Endodermal cell (in vitro differentiated cells): ENCODE measurements around the gene FADS1. TPM values are rescaled to one million over a fixed set of nuclear protein-coding genes. Genes with fewer than 3 reads are reported as not detected.

ENCODE experiments used
- DNase-seq: peaks from one replicate; pipeline ENCODE4 v3.0.0-alpha.2; 2017
- H3K27ac ChIP-seq: 2 replicates; pipeline ENCODE4 v1.5.1; 2013; ENCODE audit warnings: mild to moderate bottlenecking, low read depth, low read length, moderate library complexity
- H3K27me3 ChIP-seq: 2 replicates; pipeline ENCODE4 v1.6.1; 2013; ENCODE audit warnings: mild to moderate bottlenecking, low read length, moderate library complexity; ENCODE audit not compliant: insufficient read depth, control insufficient read depth, poor library complexity, severe bottlenecking
- H3K36me3 ChIP-seq: 2 replicates; pipeline ENCODE4 v1.7.0; 2013; ENCODE audit warnings: mild to moderate bottlenecking, low read length, moderate library complexity; ENCODE audit not compliant: control insufficient read depth, insufficient read depth
- H3K4me1 ChIP-seq: one replicate; pipeline ENCODE4 v1.7.0; 2013; ENCODE audit warnings: low read length; ENCODE audit not compliant: control insufficient read depth, insufficient read depth
- H3K4me3 ChIP-seq: 2 replicates; pipeline ENCODE4 v1.5.1; 2013; ENCODE audit warnings: mild to moderate bottlenecking, low read length, moderate library complexity
- H3K9ac ChIP-seq: 2 replicates; pipeline ENCODE4 v1.6.1; 2013; ENCODE audit warnings: mild to moderate bottlenecking, low read length, moderate library complexity; ENCODE audit not compliant: poor library complexity, severe bottlenecking; ENCODE audit errors: extremely low read depth
- H3K9me3 ChIP-seq: 2 replicates; pipeline ENCODE4 v1.6.1; 2013; ENCODE audit warnings: mild to moderate bottlenecking, low read length, moderate library complexity; ENCODE audit not compliant: control insufficient read depth
- H3K27ac Mint-ChIP-seq: 2 replicates; pipeline ENCODE4 v1.8.0; 2020; ENCODE audit warnings: mixed read lengths
- H3K27me3 Mint-ChIP-seq: 2 replicates; pipeline ENCODE4 v1.8.0; 2021; ENCODE audit warnings: mild to moderate bottlenecking, mixed read lengths; ENCODE audit not compliant: insufficient read depth
- H3K36me3 Mint-ChIP-seq: 2 replicates; pipeline ENCODE4 v1.8.0; 2020; ENCODE audit warnings: low read depth, mixed read lengths
- H3K4me1 Mint-ChIP-seq: 2 replicates; pipeline ENCODE4 v1.8.0; 2020; ENCODE audit warnings: mixed read lengths
- H3K4me3 Mint-ChIP-seq: 2 replicates; pipeline ENCODE4 v1.8.0; 2020; ENCODE audit warnings: mild to moderate bottlenecking, moderate library complexity, mixed read lengths
- H3K9me3 Mint-ChIP-seq: 2 replicates; pipeline ENCODE4 v1.8.0; 2020; ENCODE audit warnings: mild to moderate bottlenecking, mixed read lengths
- CTCF ChIP-seq: fragments of 200-600 bp; sonication (generic); conservative IDR thresholded peaks from 2 replicates; pipeline ENCODE4 v1.5.0; 2021; ENCODE audit warnings: antibody characterized with exemption, mild to moderate bottlenecking
- WGBS, 2 experiments: methylation state at CpG; one replicate each; pipeline versions ENCODE4 v1.1.5 to v1.1.7; 2013; ENCODE audit warnings: missing lambda C conversion rate in 2 of 2, mixed read lengths in 1 of 2; ENCODE audit not compliant: insufficient coverage in 1 of 2, insufficient read length in 1 of 2; 5-methylcytosine and 5-hydroxymethylcytosine counted together
- total RNA-seq, 2 donors: library from RNA; stranded (reverse); fragmentation: NEBNext Ultra II Directional in 1 of 2; extraction: Animal tissue kit (Norgen Biotek cat#: 25700) in 1 of 2; gene quantifications; 2 replicates in 1 of 2; 3 replicates in 1 of 2; pipeline ENCODE4 v1.2.1, GENCODE V29; 2021

The FADS1 gene
- total RNA-seq, 2 donors from 2014 or later, result 127 to 138 TPM

DNA sequence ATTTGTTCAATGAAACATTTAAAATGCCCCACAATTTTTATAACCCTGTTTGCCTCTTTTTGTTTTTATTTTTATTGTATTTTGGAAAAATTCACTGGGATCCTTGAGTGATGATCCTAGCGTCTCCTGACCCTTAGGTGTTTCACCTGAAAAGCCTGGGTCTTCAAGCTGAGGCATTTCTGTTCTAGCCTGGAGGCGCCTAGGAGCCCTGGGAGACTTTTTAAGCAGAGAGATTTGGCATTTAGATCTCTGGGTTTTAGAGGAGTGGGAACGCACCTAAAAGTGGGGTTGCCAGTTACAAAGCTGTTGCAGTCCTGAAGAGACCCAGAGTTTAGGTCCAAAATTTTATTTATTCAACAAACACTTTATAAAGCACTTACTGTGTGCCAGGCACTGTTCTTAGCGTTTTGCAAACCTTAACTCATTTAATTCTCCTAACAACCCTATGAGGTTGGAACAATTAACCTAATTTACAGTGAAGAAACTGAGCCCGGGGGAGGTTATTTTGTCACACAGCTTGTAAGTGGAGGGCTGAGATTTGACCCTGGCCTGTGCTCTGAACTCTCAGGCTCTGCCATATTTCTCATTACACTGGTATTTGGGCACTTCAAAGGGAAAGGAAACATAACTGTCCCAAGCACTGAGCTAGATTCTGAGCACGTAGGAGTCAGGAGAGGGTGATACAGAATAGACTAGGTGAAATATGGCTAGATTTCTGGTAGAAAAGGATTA lies 834 bp upstream of the FADS1 start:
- H3K27ac ChIP-seq, result peak overlapping the region; percentile 73
- no peaks in the 10 kb centered on the region for H3K27me3 ChIP-seq
- peaks cover 13% of the 10 kb centered on the region for H3K36me3 ChIP-seq
- DNase-seq, result no peak
- peak overlapping the region; percentile 92 for H3K27ac Mint-ChIP-seq
- H3K4me3 ChIP-seq, result peak overlapping the region; percentile 92
- no peak for TF ChIP-seq CTCF
- H3K9me3 ChIP-seq, result no peaks in the 10 kb centered on the region
- no peaks in the 10 kb centered on the region for H3K27me3 Mint-ChIP-seq
- H3K4me3 Mint-ChIP-seq, result peak overlapping the region; percentile 95
- H3K9me3 Mint-ChIP-seq, result peaks cover 4% of the 10 kb centered on the region
- H3K4me1 Mint-ChIP-seq, result peaks cover 11% of the 10 kb centered on the region
- peaks cover 18% of the 10 kb centered on the region for H3K36me3 Mint-ChIP-seq
- H3K4me1 ChIP-seq, result no peaks in the 10 kb centered on the region
- peak overlapping the region; percentile 45 for H3K9ac ChIP-seq
- WGBS, 2 experiments, result 57 to 70% methylated on average over 4 to 6 of the region's 6 CpGs

DNA sequence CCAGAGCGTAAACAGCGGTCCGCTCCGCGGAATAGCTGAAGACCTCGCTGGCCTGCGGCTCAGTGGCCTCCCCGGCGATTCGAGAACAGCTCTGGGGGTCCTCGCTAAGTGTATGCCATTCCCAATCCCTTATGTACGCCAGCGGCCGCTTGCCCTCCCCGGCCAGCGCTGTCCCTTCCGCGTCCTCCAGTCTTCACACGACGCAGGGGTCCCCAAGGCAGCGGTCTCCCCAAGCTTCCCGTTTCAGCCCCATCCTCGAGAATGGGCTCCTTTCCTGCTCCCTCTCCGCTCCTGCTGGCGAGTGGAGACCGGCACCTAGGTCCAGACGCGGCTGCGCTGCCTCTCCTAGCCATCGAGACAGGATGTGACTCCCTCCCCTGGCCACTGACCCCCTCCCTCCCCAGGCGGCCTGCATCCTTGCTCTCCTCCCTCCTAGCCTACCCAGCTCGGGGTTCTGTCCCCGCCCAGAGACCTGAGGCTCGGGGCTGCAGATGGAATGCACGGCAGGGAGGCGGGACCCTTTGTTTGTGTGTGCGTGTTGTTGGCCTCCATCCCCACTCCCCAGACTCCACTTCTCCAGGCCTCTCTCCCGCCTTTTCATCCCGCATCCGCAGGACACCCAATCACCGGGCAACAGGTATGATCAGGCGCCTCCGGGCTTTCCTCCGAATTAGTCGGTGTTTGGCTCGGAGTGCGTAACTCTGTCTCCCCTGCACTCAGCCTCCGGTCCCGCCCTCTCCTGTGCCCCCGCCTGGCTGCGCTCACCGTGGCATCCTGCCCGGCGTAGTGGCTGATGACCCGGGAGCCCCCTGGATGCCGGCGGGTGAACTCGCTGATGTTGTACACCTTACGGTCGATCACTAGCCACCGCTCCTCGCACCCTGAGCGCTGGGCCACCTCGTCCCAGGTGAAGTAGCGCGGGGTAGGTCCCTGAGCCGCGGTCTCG lies 740 bp downstream of the FADS1 start:
- H3K9me3 Mint-ChIP-seq, result peaks cover 4% of the 10 kb centered on the region
- WGBS, 2 experiments, result 0 to 1% methylated on average over 43 to 67 of the region's 69 CpGs
- DNase-seq, result peak; percentile 91
- H3K36me3 Mint-ChIP-seq, result peaks cover 32% of the 10 kb centered on the region
- Histone ChIP-seq H3K36me3 (peaks cover 26% of the 10 kb centered on the region), H3K27me3 (no peaks in the 10 kb centered on the region), H3K9me3 (no peaks in the 10 kb centered on the region), H3K27ac (peak overlapping the region; percentile 97), H3K9ac (peak overlapping the region; percentile 92), H3K4me1 (no peaks in the 10 kb centered on the region), H3K4me3 (peak overlapping the region; percentile 92)
- H3K27ac Mint-ChIP-seq, result peak overlapping the region; percentile 100
- no peaks in the 10 kb centered on the region for H3K27me3 Mint-ChIP-seq
- TF ChIP-seq CTCF, result no peak
- H3K4me3 Mint-ChIP-seq, result peak overlapping the region; percentile 95
- H3K4me1 Mint-ChIP-seq, result peaks cover 11% of the 10 kb centered on the region

DNA sequence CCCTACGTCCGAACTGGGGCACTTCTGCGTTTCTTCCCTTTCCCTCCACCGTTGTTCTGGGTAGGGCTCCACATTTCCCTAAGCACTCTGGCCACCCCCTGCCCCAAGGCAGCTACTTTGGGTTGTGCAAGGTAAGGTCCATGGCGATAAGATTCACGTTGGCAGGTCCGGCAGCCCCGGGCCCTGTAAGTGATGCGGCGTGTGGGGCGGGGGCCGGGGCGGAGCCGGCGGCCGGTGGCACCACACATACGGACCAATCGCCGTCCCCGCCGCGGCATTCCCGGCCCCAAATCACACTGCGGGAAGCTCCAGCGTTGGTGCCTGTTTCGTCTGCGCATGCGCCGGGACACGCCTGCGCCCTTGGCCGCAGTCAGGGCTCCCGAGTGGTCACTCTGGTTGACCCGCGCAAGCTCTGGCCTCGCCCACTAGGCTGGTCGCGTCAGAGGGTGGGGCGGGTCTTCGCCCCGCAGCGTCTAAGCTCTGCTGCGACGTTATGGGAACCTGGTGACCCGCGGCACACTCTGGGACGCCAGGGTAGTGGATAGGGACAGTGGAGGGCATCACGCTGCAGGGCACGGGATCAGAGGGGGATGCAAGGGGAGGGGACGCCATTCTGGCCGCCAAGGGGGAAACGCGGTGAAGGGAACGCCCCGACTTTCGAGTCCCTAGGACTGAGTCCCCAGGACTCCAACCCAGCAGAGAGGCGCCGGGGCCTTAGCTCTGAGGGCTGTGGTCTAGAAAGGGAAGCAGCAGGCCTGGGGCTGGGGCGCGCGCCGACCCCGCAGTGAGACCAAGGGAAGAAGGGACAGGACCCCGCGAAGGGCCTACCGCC lies 1.6 kb downstream of the FADS1 start:
- H3K27ac ChIP-seq, result peak overlapping the region; percentile 97
- peak; percentile 99 for DNase-seq
- peaks cover 4% of the 10 kb centered on the region for H3K9me3 Mint-ChIP-seq
- H3K4me1 Mint-ChIP-seq, result peaks cover 11% of the 10 kb centered on the region
- H3K9me3 ChIP-seq, result no peaks in the 10 kb centered on the region
- H3K36me3 Mint-ChIP-seq, result peaks cover 40% of the 10 kb centered on the region
- no peaks in the 10 kb centered on the region for H3K4me1 ChIP-seq
- WGBS, 2 experiments, result 2 to 3% methylated on average over 28 to 66 of the region's 66 CpGs
- H3K27me3 Mint-ChIP-seq, result no peaks in the 10 kb centered on the region
- TF ChIP-seq CTCF, result no peak
- H3K27me3 ChIP-seq, result no peaks in the 10 kb centered on the region
- H3K4me3 ChIP-seq, result peak overlapping the region; percentile 92
- peak overlapping the region; percentile 95 for H3K4me3 Mint-ChIP-seq
- H3K36me3 ChIP-seq, result peaks cover 33% of the 10 kb centered on the region
- peak overlapping the region; percentile 92 for H3K9ac ChIP-seq
- peak overlapping the region; percentile 100 for H3K27ac Mint-ChIP-seq
